HT1080 (cell line): ENCODE measurements around the gene SLC36A1. TPM values are rescaled to one million over a fixed set of nuclear protein-coding genes. Genes with fewer than 3 reads are reported as not detected.

Experiments
- DNase-seq: peaks from one replicate; pipeline ENCODE4 v3.0.0-alpha.2; 2015; ENCODE audit warnings: low read depth
- small RNA-seq: library from RNA; depleted of rRNA; stranded (forward); fragments of <200 nt; gene quantifications from one replicate; pipeline ENCODE3, GENCODE V24; 2014
- total RNA-seq: library from RNA; depleted of rRNA; stranded (reverse); fragments of >200 nt; shearing (Covaris generic); gene quantifications from 2 replicates; pipeline ENCODE4 v1.2.3, GENCODE V29; 2014; rRNA removed

The SLC36A1 gene
- total RNA-seq, 1 experiment from 2014 or later, result 10.6 TPM

DNA sequence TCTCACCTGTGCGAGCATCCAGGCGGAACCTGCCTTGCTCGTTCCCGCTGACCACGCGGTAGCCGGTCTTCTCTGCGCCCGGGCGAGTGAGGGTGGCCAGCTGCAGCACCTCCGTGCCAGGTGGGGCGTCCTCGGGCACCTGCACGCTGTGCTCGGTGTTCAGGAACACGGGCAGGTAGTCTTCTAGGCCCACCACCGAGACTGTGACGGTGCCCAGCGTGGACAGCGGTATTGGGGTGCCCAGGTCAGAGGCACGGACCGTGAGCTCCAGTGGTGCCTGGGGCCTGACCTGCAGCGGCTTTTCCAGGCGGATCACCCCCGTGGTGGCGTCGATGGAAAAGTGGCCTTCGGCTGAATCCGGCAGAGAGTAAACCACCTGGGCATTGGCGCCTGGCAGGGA is 84.2 kb downstream of the SLC36A1 start:
- no peak for DNase-seq

DNA sequence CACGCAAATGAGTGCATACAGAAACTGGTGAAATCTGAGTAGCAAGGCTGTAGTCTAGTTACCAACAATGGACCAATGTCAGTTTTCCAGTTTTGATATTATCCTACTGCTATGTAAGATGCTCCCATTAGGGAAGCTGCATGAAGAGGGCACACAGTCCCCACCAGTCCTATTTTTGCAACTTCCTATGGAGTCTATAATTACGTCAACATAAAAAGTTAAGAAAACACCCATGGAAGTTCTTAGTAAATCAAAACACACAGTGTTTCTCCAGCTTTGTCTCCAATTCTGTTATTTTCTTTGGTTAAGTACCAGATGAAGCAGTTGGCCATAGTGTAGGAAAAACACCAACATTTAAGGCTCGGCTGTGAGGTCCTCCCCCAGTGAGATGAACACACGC is 85.0 kb downstream of the SLC36A1 start:
- no peak for DNase-seq

DNA sequence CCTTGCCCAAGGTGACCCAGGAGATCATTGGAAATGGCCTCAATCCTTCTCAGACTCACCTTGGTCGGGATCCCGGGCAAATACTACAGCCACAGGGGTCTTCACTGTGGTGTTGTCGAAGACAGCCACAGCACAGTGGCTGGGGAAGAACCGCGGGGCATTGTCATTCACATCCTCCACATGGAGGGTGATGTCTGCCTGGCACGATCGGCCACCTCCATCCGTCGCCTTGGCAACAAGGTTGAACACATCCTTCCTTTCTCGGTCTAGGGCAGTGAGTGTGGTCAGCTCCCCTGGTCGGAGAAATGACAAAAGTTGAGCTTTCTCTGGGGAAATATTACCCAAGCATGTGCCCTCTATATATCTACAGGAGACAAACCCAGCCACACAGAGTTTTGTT is 86.9 kb downstream of the SLC36A1 start:
- no peak for DNase-seq

DNA sequence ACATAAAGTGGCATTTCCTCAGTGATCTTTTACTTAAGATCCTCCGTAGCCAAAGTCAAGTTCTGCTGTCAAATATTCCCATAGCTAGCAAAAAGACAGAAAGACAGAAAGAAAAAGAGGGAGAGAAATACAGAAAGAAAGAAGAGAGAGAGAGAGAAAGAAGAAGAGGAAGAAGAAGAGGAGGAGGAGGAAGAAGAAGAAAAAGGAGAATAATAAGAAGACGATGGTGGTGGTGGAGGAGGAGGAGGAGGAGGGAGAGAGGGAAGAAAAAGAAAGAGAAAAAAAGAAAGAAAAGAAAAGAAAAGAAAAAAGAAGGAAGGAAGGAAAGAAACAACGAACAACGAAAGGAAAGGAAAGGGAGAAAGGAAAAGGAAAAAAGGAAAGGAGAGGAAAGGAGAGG is 89.6 kb downstream of the SLC36A1 start:
- no peak for DNase-seq

DNA sequence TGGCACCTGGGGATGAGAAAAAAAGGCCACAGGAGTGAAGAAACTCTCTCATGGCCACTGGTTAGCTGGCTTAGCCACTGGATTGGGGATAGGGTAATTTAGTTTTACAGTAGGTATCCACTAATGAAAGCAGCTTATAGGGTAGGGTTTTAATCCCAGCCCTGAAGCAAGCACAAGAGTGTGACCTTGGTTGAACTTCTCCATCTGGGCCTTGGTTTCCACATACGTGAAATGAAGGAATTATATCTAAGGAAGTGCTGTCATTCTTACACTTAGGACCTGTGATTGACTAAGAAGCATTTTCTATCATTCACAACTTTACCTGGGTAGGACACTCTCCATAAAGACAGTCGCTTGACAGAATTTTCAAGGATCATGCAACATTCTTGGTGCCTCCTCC is 94.2 kb downstream of the SLC36A1 start:
- DNase-seq, result no peak

Small RNA genes within 50 kb of the gene (small RNA-seq; reads per million reads assigned to genes)
- gene MIR6499 (not detected), gene RNA5SP197 (not detected)

Other genes with a start within 250 kb of the SLC36A1 start
- 15.5 and 18.4 TPM in 2 replicates for gene CCDC69, start 223.5 kb upstream of the SLC36A1 start, total RNA-seq
- 16.0 and 20.3 TPM in 2 replicates for gene GM2A, start 194.4 kb upstream of the SLC36A1 start, total RNA-seq
- not detected in 2 replicates for gene SLC36A3, start 143.8 kb upstream of the SLC36A1 start, total RNA-seq
- not detected in 2 replicates for gene SLC36A2, start 100.0 kb upstream of the SLC36A1 start, total RNA-seq
- gene FAT2, start 143.7 kb downstream of the SLC36A1 start, total RNA-seq, result 0.06 and 0.07 TPM in 2 replicates
- 955 and 1,238 TPM in 2 replicates for gene SPARC, start 239.3 kb downstream of the SLC36A1 start, total RNA-seq